Endothelial cell (in vitro differentiated cells): ENCODE results near the gene GRK1. TPM values are rescaled to one million over a fixed set of nuclear protein-coding genes. Genes with fewer than 3 reads are reported as not detected.
A peak's percentile ranks its signal among the peaks of the same experiment; 100 is the strongest.

Experiments
- DNase-seq: peaks from one replicate; pipeline ENCODE4 v3.0.0; 2021; ENCODE audit warnings: low spot score
- H3K27ac Mint-ChIP-seq: one replicate; pipeline ENCODE4 v1.8.0; 2021; ENCODE audit warnings: mixed read lengths, inconsistent platforms; ENCODE audit not compliant: unreplicated experiment
- H3K27me3 Mint-ChIP-seq: one replicate; pipeline ENCODE4 v1.8.0; 2021; ENCODE audit warnings: mild to moderate bottlenecking, moderate library complexity, mixed read lengths, inconsistent platforms; ENCODE audit not compliant: unreplicated experiment
- H3K36me3 Mint-ChIP-seq: one replicate; pipeline ENCODE4 v1.8.0; 2021; ENCODE audit warnings: mild to moderate bottlenecking, low read depth, mixed read lengths, inconsistent platforms; ENCODE audit not compliant: unreplicated experiment
- H3K4me1 Mint-ChIP-seq: one replicate; pipeline ENCODE4 v1.8.0; 2021; ENCODE audit warnings: mild to moderate bottlenecking, mixed read lengths, inconsistent platforms; ENCODE audit not compliant: unreplicated experiment
- H3K4me3 Mint-ChIP-seq: one replicate; pipeline ENCODE4 v1.8.0; 2021; ENCODE audit warnings: mild to moderate bottlenecking, mixed read lengths, inconsistent platforms; ENCODE audit not compliant: unreplicated experiment
- H3K9me3 Mint-ChIP-seq: one replicate; pipeline ENCODE4 v1.8.0; 2021; ENCODE audit warnings: mixed read lengths, inconsistent platforms; ENCODE audit not compliant: unreplicated experiment
- total RNA-seq: library from RNA; stranded (reverse); fragmentation: NEBNext Ultra II Directional; extraction: Animal tissue kit (Norgen Biotek cat#: 25700); gene quantifications from one replicate; pipeline ENCODE4 v1.2.1, GENCODE V29; 2021; ENCODE audit not compliant: unreplicated experiment
- TF ChIP-seq, protein P1 (sequence below): fragments of 200-600 bp; sonication (generic); IDR thresholded peaks from one replicate; pipeline ENCODE4 v1.5.0; 2021; ENCODE audit warnings: antibody characterized with exemption; ENCODE audit not compliant: unreplicated experiment

The GRK1 gene
- total RNA-seq, 1 donor from 2014 or later = 0.54 TPM

DNA sequence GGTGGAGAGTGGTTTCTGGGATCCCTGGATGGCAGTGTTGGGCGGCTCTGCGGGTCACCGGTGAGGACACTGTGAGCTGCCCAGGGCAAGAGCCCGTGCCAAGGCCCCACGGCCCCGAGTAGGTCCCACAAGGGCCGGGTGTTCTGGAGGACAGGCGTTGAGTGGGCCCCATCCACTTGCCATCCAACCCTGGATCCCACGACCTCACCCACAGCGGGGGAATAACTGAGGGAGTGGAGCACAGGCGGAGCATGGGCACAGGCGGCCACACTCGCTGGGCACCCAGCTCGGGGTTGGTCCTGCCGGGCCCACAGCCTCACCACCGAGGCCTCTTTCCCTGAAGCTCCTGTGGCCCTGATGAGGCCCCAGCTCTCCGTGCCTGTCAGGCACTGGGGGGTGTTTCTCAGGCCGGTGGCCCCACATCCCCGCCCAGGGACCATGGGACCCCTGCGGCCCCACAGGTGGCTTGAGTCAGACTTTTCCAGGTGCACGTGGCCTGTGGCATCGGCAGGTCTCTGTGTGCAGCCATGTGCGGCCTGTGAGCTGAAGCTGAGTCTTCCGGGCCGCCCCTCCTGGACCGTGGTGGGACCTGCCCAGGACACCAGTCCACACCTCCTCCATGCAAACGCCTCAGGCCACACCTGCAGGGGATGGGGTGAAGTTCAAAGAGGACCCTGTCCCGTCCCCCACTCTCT lies 108.6 kb downstream of the GRK1 start:
- H3K27ac Mint-ChIP-seq = no peak overlapping the region
- no peak for DNase-seq
- H3K4me3 Mint-ChIP-seq = no peak overlapping the region
- peaks cover 14% of the 10 kb centered on the region for H3K4me1 Mint-ChIP-seq
- no peaks in the 10 kb centered on the region for H3K9me3 Mint-ChIP-seq
- H3K27me3 Mint-ChIP-seq = peaks cover 11% of the 10 kb centered on the region
- TF ChIP-seq, protein P1, sequence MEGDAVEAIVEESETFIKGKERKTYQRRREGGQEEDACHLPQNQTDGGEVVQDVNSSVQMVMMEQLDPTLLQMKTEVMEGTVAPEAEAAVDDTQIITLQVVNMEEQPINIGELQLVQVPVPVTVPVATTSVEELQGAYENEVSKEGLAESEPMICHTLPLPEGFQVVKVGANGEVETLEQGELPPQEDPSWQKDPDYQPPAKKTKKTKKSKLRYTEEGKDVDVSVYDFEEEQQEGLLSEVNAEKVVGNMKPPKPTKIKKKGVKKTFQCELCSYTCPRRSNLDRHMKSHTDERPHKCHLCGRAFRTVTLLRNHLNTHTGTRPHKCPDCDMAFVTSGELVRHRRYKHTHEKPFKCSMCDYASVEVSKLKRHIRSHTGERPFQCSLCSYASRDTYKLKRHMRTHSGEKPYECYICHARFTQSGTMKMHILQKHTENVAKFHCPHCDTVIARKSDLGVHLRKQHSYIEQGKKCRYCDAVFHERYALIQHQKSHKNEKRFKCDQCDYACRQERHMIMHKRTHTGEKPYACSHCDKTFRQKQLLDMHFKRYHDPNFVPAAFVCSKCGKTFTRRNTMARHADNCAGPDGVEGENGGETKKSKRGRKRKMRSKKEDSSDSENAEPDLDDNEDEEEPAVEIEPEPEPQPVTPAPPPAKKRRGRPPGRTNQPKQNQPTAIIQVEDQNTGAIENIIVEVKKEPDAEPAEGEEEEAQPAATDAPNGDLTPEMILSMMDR = no peak
- H3K36me3 Mint-ChIP-seq = peaks cover 32% of the 10 kb centered on the region

DNA sequence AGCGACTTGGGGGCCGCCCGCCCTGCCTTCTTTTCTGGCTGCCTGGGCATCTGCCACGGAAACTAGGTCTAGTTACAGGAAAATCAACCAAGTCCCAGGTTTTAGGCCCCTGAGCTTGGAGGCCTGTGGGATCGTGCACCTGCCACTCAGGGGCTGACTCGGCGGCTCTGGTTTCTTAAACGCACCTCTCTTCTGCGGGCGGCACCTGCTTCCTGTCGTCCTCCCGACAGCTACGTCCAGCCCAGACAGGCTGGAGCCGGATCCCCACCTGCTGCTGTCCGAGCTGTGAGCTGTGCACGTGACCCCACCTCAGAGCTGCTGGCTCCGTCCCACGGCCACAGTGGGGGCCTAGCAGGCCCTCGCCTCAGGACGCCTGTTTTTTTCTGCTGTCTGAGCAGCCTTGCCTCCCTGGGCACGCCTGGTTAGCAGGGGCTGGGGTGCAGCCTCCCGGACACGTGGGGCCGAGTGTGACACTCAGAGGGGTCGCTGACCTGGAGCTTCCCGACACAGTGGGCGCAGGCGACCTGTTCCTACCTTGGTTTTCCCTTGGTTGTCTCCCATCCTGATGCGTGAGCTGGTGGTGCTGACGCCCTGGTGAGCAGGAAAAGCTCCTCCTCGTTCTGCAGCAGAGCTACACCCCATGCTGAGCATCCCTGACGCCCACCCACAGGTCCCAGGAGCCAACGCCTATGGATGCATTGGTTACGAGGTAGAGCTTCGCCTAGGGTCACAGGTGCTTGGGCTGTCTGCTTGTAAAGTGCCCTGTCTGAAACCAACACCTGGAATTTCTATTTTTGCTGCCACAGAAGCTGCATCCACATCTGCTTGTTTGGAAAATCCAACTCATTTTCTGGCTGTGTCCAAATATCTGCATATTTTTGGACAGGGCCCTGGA lies 109.5 kb downstream of the GRK1 start:
- Mint-ChIP-seq H3K27ac (no peak overlapping the region), H3K9me3 (no peaks in the 10 kb centered on the region), H3K4me3 (no peak overlapping the region), H3K36me3 (peaks cover 26% of the 10 kb centered on the region), H3K4me1 (peaks cover 10% of the 10 kb centered on the region), H3K27me3 (peaks cover 8% of the 10 kb centered on the region)
- no peak for DNase-seq
- TF ChIP-seq, protein P1 = no peak

DNA sequence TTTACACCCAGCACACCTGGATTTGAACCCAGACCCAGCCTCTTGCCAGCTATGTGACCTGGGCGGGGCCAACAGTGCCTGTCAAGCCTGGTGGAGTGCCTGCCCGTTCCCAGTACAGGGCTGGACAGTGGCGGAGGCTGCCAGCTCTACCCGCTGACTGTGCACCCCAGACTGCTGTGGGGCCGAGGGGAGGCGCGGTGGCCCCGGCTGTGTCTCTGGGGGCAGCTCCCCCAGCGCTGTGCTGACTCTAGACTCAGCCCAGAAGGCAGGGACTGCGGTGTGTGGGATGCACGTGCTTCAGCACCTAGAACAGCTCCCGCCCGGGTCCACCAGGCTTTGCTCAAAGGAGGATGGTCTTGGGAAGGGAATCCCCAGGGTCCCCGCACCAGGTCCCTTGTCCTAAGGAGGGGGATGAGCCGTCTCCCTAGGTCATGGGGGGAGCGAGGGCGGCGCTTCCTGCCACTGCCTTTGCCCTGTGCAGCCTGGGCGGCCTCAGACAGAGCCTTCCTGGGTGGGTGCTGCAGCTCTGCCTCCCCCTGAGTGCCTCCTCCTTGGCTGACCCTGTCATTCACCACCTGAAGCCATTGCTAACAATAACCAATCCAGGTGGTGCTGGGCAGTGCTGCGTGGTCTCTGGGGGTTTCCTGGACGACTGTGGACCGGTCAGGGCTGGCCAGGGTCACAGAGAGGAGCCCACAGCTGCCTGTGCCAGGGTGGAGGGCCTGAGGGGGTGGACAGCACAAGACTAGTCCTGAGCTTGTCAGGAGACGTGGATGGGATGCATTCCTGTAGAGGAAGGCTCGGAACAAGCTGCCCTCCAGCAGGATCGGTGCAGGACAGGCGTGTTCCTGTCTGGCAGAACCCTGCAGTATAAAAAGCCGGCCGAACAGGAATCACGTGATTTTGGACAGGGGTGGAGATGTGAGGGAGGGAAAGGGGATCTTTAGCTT lies 110.6 kb downstream of the GRK1 start:
- no peak overlapping the region for H3K27ac Mint-ChIP-seq
- peak; percentile 33 for DNase-seq
- peaks cover 21% of the 10 kb centered on the region for H3K36me3 Mint-ChIP-seq
- H3K4me1 Mint-ChIP-seq = peaks cover 10% of the 10 kb centered on the region
- H3K4me3 Mint-ChIP-seq = peak overlapping the region; percentile 37
- H3K27me3 Mint-ChIP-seq = peaks cover 8% of the 10 kb centered on the region
- TF ChIP-seq, protein P1 = no peak
- no peaks in the 10 kb centered on the region for H3K9me3 Mint-ChIP-seq

DNA sequence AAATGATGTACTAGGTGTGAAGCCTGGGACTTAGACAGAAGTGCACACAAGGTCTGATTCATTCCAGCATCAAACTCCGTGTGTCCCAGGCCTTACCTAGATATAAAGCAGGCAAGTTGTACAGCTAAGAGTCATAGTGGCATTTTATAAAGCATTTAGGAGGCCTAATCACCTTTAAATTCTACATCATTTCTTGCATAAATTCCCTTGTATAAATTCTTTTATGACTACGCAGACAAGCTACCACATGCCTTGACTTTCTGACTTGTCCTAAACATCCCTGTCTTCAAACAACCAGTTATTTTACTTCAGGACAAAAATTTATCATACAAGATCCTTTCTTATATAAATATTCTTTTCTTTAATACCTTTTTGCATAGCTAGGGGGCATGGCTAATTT lies 114.6 kb downstream of the GRK1 start:
- H3K27me3 Mint-ChIP-seq = peaks cover 9% of the 10 kb centered on the region
- TF ChIP-seq, protein P1 = no peak
- no peak overlapping the region for H3K4me3 Mint-ChIP-seq
- H3K9me3 Mint-ChIP-seq = no peaks in the 10 kb centered on the region
- H3K4me1 Mint-ChIP-seq = peaks cover 25% of the 10 kb centered on the region
- DNase-seq = no peak
- H3K27ac Mint-ChIP-seq = no peak overlapping the region
- H3K36me3 Mint-ChIP-seq = peaks cover 43% of the 10 kb centered on the region
